Activated CD4-positive, CD25-positive, alpha-beta regulatory T cell (primary cell): Measurements from ENCODE around the gene KCNG1.
"Not testable (repeated sequence)": the region's sequence is repeated elsewhere in the genome, so short reads cannot be mapped to it uniquely, and the experiment has no call there.

Source experiments
- DNase-seq, 4 experiments: peaks; one replicate each; lab custom pipeline; 2025; lab: John Stamatoyannopoulos, UW

KCNG1 gene

GRCh38 chr20:51022803-51023616 is at the start of gene KCNG1:
KCNG1 (minus strand) TSS chr20:51023107; CDS start chr20:51010338, 12,769 bp downstream.
- peak in 1 of 4 experiments; percentile 3 for DNase-seq

GRCh38 chr20:51070621-51071020 is 47.7 kb upstream of the KCNG1 start:
- no peak for DNase-seq

- no peak for DNase-seq
Observed at GRCh38 chr20:51067792-51068191, 44.9 kb upstream of the KCNG1 start.

GRCh38 chr20:51065615-51066014 is 42.7 kb upstream of the KCNG1 start:
- no peak for DNase-seq

GRCh38 chr20:51064137-51064536 is 41.2 kb upstream of the KCNG1 start:
- DNase-seq = no peak

- DNase-seq = no peak
Observed at GRCh38 chr20:51062065-51062464, 39.2 kb upstream of the KCNG1 start.

GRCh38 chr20:51061418-51062045 is 38.6 kb upstream of the KCNG1 start:
- no peak for DNase-seq

GRCh38 chr20:51060301-51060700 is 37.4 kb upstream of the KCNG1 start:
- no peak for DNase-seq

- no peak for DNase-seq
Observed at GRCh38 chr20:51059862-51060261, 37.0 kb upstream of the KCNG1 start.

- DNase-seq = no peak
Observed at GRCh38 chr20:51058017-51058416, 35.1 kb upstream of the KCNG1 start.

- DNase-seq = no peak
Observed at GRCh38 chr20:51054233-51054632, 31.3 kb upstream of the KCNG1 start.

GRCh38 chr20:51050531-51051075 is 27.7 kb upstream of the KCNG1 start:
- no peak for DNase-seq

- no peak for DNase-seq
Observed at GRCh38 chr20:51046021-51046985, 23.4 kb upstream of the KCNG1 start.

GRCh38 chr20:51045492-51045891 is 22.6 kb upstream of the KCNG1 start:
- not testable (repeated sequence) for DNase-seq

GRCh38 chr20:51044796-51045195 is 21.9 kb upstream of the KCNG1 start:
- no peak for DNase-seq

GRCh38 chr20:51043811-51044210 is 20.9 kb upstream of the KCNG1 start:
- no peak for DNase-seq

GRCh38 chr20:51042657-51043247 is 19.8 kb upstream of the KCNG1 start:
- no peak for DNase-seq

- no peak for DNase-seq
Observed at GRCh38 chr20:51042064-51042463, 19.2 kb upstream of the KCNG1 start.

- no peak for DNase-seq
Observed at GRCh38 chr20:51037532-51038115, 14.7 kb upstream of the KCNG1 start.

GRCh38 chr20:51036827-51037531 is 14.1 kb upstream of the KCNG1 start:
- DNase-seq = no peak

- DNase-seq = no peak
Observed at GRCh38 chr20:51036226-51036625, 13.3 kb upstream of the KCNG1 start.
